ENCODE data around the gene ZNF783.
A peak's percentile ranks its signal among the peaks of the same experiment; 100 is the strongest.
"Not testable (repeated sequence)": the region's sequence is repeated elsewhere in the genome, so short reads cannot be mapped to it uniquely, and the experiment has no call there.

Gene ZNF783

GRCh38 chr7:149261829-149262617 lies at the start of gene ZNF783:
ZNF783 (plus strand) TSS chr7:149262196; CDS start chr7:149262334, 138 bp downstream.
- DNase-seq = peak; percentile 77

GRCh38 chr7:149214020-149214720 lies 47.8 kb upstream of the ZNF783 start:
- DNase-seq = no peak

- no peak for DNase-seq
Observed at GRCh38 chr7:149216402-149216801, 45.6 kb upstream of the ZNF783 start.

GRCh38 chr7:149217570-149217969 lies 44.4 kb upstream of the ZNF783 start:
- no peak for DNase-seq

- DNase-seq = no peak
Observed at GRCh38 chr7:149218469-149219420, 43.3 kb upstream of the ZNF783 start.

GRCh38 chr7:149220534-149220933 lies 41.5 kb upstream of the ZNF783 start:
- DNase-seq = no peak

GRCh38 chr7:149223176-149223575 lies 38.8 kb upstream of the ZNF783 start:
- no peak for DNase-seq

GRCh38 chr7:149223761-149224160 lies 38.2 kb upstream of the ZNF783 start:
- DNase-seq = no peak

- DNase-seq = no peak
Observed at GRCh38 chr7:149224352-149224751, 37.6 kb upstream of the ZNF783 start.

- no peak for DNase-seq
Observed at GRCh38 chr7:149225106-149225505, 36.9 kb upstream of the ZNF783 start.

GRCh38 chr7:149225656-149226055 lies 36.3 kb upstream of the ZNF783 start:
- DNase-seq = no peak

- DNase-seq = not testable (repeated sequence)
Observed at GRCh38 chr7:149226366-149226765, 35.6 kb upstream of the ZNF783 start.

GRCh38 chr7:149226840-149227494 lies 35.0 kb upstream of the ZNF783 start:
- no peak for DNase-seq

- peak; percentile 13 for DNase-seq
Observed at GRCh38 chr7:149228831-149229471, 33.0 kb upstream of the ZNF783 start.

- no peak for DNase-seq
Observed at GRCh38 chr7:149229526-149229925, 32.5 kb upstream of the ZNF783 start.

GRCh38 chr7:149232362-149232761 lies 29.6 kb upstream of the ZNF783 start:
- DNase-seq = no peak

GRCh38 chr7:149233655-149234204 lies 28.3 kb upstream of the ZNF783 start:
- not testable (repeated sequence) for DNase-seq

GRCh38 chr7:149237502-149237901 lies 24.5 kb upstream of the ZNF783 start:
- no peak for DNase-seq

- no peak for DNase-seq
Observed at GRCh38 chr7:149238051-149238450, 23.9 kb upstream of the ZNF783 start.

- peak; percentile 75 for DNase-seq
Observed at GRCh38 chr7:149239345-149240143, 22.5 kb upstream of the ZNF783 start, which contains the start of gene ZNF212. ZNF212 (plus strand) TSS chr7:149239651; CDS start chr7:149239779, 128 bp downstream.

- no peak for DNase-seq
Observed at GRCh38 chr7:149240637-149241036, 21.4 kb upstream of the ZNF783 start.

Data from DMS153 (cell line).